ENCODE results near the gene EXOC6B. TPM values are rescaled to one million over a fixed set of nuclear protein-coding genes. Genes with fewer than 3 reads are reported as not detected.

EXOC6B gene
- total and polyA plus RNA-seq, 3 donors from 2014 or later = 27.7 to 45.2 (median 31.7) TPM

GRCh38 chr2:72613931-72614330 lies 211.9 kb downstream of the EXOC6B start:
- Histone ChIP-seq H3K27ac (no peak overlapping the region), H3K27me3 (no peaks in the 10 kb centered on the region), H3K4me3 (no peak overlapping the region), H3K4me1 (no peaks in the 10 kb centered on the region), H3K9me3 (no peaks in the 10 kb centered on the region), H3K36me3 (ENCODE audit: low read depth, missing control alignments) (no peaks in the 10 kb centered on the region)
- intact Hi-C loops (cut with DNase I; ENCODE audit: low total_unique reads) = no loop called here
- no peak for DNase-seq
- TF ChIP-seq POLR2A (IDR thresholded peaks at IDR 0.05) (no peak), CTCF (IDR thresholded peaks at IDR 0.05) (no peak)
- WGBS, 2 donors = 84 to 87% methylated on average over 3 of the region's 3 CpGs

- 84 to 88% methylated on average over 4 of the region's 4 CpGs for WGBS, 2 donors
- Histone ChIP-seq H3K4me1 (no peaks in the 10 kb centered on the region), H3K27ac (no peak overlapping the region), H3K9me3 (no peaks in the 10 kb centered on the region), H3K27me3 (no peaks in the 10 kb centered on the region), H3K36me3 (ENCODE audit: low read depth, missing control alignments) (no peaks in the 10 kb centered on the region), H3K4me3 (no peak overlapping the region)
- no peak for TF ChIP-seq POLR2A (IDR thresholded peaks at IDR 0.05)
- no peak for TF ChIP-seq CTCF (IDR thresholded peaks at IDR 0.05)
- intact Hi-C loops (cut with DNase I; ENCODE audit: low total_unique reads) = no loop called here
- no peak for DNase-seq
These were observed 213.1 kb downstream of the EXOC6B start for GRCh38 chr2:72612614-72613160.

- H3K36me3 ChIP-seq (ENCODE audit: low read depth, missing control alignments) = no peaks in the 10 kb centered on the region
- TF ChIP-seq POLR2A (IDR thresholded peaks at IDR 0.05) (no peak), CTCF (IDR thresholded peaks at IDR 0.05) (no peak)
- 73 to 88% methylated on average over 2 of the region's 2 CpGs for WGBS, 2 donors
- no peaks in the 10 kb centered on the region for H3K9me3 ChIP-seq
- peak overlapping the region in 1 of 2 donors; percentile 52 for H3K27ac ChIP-seq
- DNase-seq = no peak
- intact Hi-C loops (cut with DNase I; ENCODE audit: low total_unique reads) = no loop called here
- peaks cover 8% of the 10 kb centered on the region for H3K4me1 ChIP-seq
- no peaks in the 10 kb centered on the region for H3K27me3 ChIP-seq
- no peak overlapping the region for H3K4me3 ChIP-seq
These were observed 218.6 kb downstream of the EXOC6B start for GRCh38 chr2:72607189-72607588.

GRCh38 chr2:72605836-72606442 lies 219.9 kb downstream of the EXOC6B start:
- Histone ChIP-seq H3K36me3 (ENCODE audit: low read depth, missing control alignments) (no peaks in the 10 kb centered on the region), H3K27me3 (no peaks in the 10 kb centered on the region), H3K9me3 (no peaks in the 10 kb centered on the region), H3K27ac (no peak overlapping the region), H3K4me3 (no peak overlapping the region), H3K4me1 (peaks cover 8% of the 10 kb centered on the region)
- intact Hi-C loops (cut with DNase I; ENCODE audit: low total_unique reads) = no loop called here
- TF ChIP-seq CTCF (IDR thresholded peaks at IDR 0.05) = peak in 1 of 3 experiments; percentile 59
- TF ChIP-seq POLR2A (IDR thresholded peaks at IDR 0.05) = no peak
- WGBS, 2 donors = 81 to 84% methylated on average over 3 of the region's 3 CpGs
- no peak for DNase-seq

DNA sequence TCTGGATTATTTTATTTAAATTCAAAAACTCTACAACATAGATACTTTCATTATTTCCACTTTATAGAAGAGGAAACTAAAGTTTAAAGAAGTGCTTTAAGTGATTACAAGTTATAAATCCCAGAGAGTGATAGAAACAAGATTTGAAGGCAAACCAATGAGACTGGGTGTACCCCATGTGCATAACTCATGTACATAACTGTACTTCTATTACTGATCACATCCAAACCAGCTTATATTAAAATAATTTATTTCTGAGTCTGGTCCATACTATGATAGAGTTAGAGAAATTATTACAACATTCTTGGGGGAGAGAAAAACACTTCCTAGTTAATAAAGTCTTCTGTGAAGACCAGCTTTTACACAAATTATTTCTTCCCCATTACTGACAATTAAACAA lies 221.4 kb downstream of the EXOC6B start:
- DNase-seq = no peak
- Histone ChIP-seq H3K4me1 (peaks cover 8% of the 10 kb centered on the region), H3K27me3 (no peaks in the 10 kb centered on the region), H3K4me3 (no peak overlapping the region), H3K9me3 (no peaks in the 10 kb centered on the region), H3K36me3 (ENCODE audit: low read depth, missing control alignments) (no peaks in the 10 kb centered on the region), H3K27ac (no peak overlapping the region)
- TF ChIP-seq POLR2A (IDR thresholded peaks at IDR 0.05) = no peak
- no peak for TF ChIP-seq CTCF (IDR thresholded peaks at IDR 0.05)
- intact Hi-C loops (cut with DNase I; ENCODE audit: low total_unique reads) = no loop called here
